ENCODE results near the gene KIRREL3. TPM values are rescaled to one million over a fixed set of nuclear protein-coding genes. Genes with fewer than 3 reads are reported as not detected.

The KIRREL3 gene
- total RNA-seq, 2 experiments from 2014 or later, result not detected

DNA sequence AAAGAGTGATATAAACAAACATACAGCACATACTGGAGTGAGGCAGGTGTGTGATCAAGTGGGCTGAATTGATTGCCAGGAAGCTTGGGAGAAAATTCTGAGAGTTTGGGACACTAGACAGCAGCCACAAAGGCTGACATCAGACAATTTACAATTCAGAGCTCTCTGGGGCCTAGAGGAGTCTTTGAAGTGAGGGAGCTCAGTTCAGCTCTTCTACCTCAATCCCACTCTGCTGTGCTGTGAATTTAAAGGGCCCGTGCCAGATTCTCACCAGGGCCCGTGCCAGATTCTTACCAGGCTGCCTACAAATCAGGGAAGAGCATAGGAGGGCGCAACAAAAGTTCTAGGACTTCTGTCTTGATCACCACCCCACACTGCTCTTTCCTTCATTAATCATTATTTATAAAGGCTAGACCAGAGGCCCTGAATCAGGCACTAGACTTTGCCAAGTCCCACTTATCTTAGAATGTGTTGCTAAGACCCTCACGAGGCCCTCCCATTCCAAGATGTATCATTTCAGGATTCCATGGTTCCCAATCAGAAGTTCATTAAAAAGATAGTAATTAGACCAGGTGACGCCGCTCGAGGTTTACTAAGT is 112.4 kb downstream of the KIRREL3 start:
- Mint-ChIP-seq H3K4me3 (no peak overlapping the region), H3K27me3 (peaks cover 23% of the 10 kb centered on the region), H3K9me3 (no peaks in the 10 kb centered on the region), H3K4me1 (ENCODE audit: low read depth) (no peaks in the 10 kb centered on the region), H3K36me3 (ENCODE audit: low read depth) (no peaks in the 10 kb centered on the region), H3K27ac (no peak overlapping the region)
- Histone ChIP-seq H3K9me3 (ENCODE audit: control insufficient read depth in 1 of 2, insufficient read depth in 1 of 2, low read length in 2 of 2) (no peaks in the 10 kb centered on the region), H3K4me1 (ENCODE audit: insufficient read depth, low read length) (no peaks in the 10 kb centered on the region), H3K27ac (ENCODE audit: low read depth in 1 of 2, low read length in 2 of 2) (no peak overlapping the region), H3K27me3 (ENCODE audit: control insufficient read depth in 1 of 2, insufficient read depth in 2 of 2, low read length in 2 of 2) (no peaks in the 10 kb centered on the region), H3K4me3 (ENCODE audit: low read length) (no peak overlapping the region), H3K36me3 (ENCODE audit: insufficient read depth, low read length) (no peaks in the 10 kb centered on the region)
- TF ChIP-seq, protein P1, sequence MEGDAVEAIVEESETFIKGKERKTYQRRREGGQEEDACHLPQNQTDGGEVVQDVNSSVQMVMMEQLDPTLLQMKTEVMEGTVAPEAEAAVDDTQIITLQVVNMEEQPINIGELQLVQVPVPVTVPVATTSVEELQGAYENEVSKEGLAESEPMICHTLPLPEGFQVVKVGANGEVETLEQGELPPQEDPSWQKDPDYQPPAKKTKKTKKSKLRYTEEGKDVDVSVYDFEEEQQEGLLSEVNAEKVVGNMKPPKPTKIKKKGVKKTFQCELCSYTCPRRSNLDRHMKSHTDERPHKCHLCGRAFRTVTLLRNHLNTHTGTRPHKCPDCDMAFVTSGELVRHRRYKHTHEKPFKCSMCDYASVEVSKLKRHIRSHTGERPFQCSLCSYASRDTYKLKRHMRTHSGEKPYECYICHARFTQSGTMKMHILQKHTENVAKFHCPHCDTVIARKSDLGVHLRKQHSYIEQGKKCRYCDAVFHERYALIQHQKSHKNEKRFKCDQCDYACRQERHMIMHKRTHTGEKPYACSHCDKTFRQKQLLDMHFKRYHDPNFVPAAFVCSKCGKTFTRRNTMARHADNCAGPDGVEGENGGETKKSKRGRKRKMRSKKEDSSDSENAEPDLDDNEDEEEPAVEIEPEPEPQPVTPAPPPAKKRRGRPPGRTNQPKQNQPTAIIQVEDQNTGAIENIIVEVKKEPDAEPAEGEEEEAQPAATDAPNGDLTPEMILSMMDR (IDR thresholded peaks at IDR 0.05), result no peak
- CTCF ChIA-PET, result no interaction called here
- POLR2A ChIA-PET, result no interaction called here
- intact Hi-C loops (cut with DNase I, micrococcal nuclease), result no loop called here
- no peak for DNase-seq
- no peak for ATAC-seq (ENCODE audit: poor library complexity)

DNA sequence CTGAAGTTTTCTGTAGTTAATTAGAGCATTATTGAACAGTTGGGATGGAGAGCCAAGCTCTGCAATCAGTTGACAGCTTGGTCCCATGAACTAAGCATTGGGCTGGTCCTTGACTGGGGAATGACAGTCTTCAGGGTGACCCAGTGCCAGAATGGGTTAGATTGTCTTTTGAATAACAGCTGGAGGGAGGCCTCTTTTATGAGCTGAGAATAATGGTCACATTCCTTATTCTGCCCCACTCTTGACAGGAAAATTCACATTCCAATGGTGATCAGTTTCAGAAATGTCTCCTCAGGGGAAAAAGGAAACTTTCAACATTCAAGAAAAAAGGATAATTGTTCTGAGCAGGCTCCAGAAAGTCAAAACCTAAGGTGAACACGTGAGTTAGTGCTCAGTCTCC is 113.9 kb downstream of the KIRREL3 start:
- no peak overlapping the region for H3K4me3 ChIP-seq (ENCODE audit: low read length)
- H3K4me1 ChIP-seq (ENCODE audit: insufficient read depth, low read length), result no peaks in the 10 kb centered on the region
- CTCF ChIA-PET, result no interaction called here
- no peak overlapping the region for H3K27ac ChIP-seq (ENCODE audit: low read depth in 1 of 2, low read length in 2 of 2)
- Mint-ChIP-seq H3K4me3 (no peak overlapping the region), H3K27me3 (peaks cover 19% of the 10 kb centered on the region), H3K4me1 (ENCODE audit: low read depth) (no peaks in the 10 kb centered on the region), H3K27ac (no peak overlapping the region), H3K36me3 (ENCODE audit: low read depth) (no peaks in the 10 kb centered on the region), H3K9me3 (no peaks in the 10 kb centered on the region)
- DNase-seq (no peak), ATAC-seq (ENCODE audit: poor library complexity) (no peak)
- POLR2A ChIA-PET, result no interaction called here
- intact Hi-C loops (cut with DNase I, micrococcal nuclease), result no loop called here
- no peaks in the 10 kb centered on the region for H3K27me3 ChIP-seq (ENCODE audit: control insufficient read depth in 1 of 2, insufficient read depth in 2 of 2, low read length in 2 of 2)
- H3K9me3 ChIP-seq (ENCODE audit: control insufficient read depth in 1 of 2, insufficient read depth in 1 of 2, low read length in 2 of 2), result no peaks in the 10 kb centered on the region
- H3K36me3 ChIP-seq (ENCODE audit: insufficient read depth, low read length), result no peaks in the 10 kb centered on the region
- TF ChIP-seq, protein P1 (IDR thresholded peaks at IDR 0.05), result no peak

DNA sequence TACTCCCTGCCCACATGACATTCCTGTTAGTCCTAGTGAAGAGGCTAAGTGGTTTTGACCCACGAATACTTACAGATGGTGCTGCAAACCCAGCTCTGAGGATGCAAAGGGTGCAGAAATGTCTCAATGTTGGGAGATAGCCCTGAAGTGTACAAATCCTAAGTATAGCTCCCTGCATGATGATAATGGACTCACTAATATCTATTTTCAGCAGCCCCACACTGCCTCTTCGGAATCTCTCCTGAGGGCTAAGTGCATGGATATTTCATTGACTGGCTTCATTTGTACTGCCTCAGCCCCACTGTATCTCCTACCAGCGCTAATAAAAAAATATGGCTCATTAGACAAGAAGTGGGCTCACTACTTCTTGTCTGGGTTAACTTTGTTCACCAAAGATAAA is 114.5 kb downstream of the KIRREL3 start:
- intact Hi-C loops (cut with DNase I, micrococcal nuclease), result no loop called here
- peaks cover 18% of the 10 kb centered on the region for H3K27me3 Mint-ChIP-seq
- Histone ChIP-seq H3K27me3 (ENCODE audit: control insufficient read depth in 1 of 2, insufficient read depth in 2 of 2, low read length in 2 of 2) (no peaks in the 10 kb centered on the region), H3K9me3 (ENCODE audit: control insufficient read depth in 1 of 2, insufficient read depth in 1 of 2, low read length in 2 of 2) (no peaks in the 10 kb centered on the region), H3K4me3 (ENCODE audit: low read length) (no peak overlapping the region), H3K36me3 (ENCODE audit: insufficient read depth, low read length) (no peaks in the 10 kb centered on the region), H3K4me1 (ENCODE audit: insufficient read depth, low read length) (no peaks in the 10 kb centered on the region), H3K27ac (ENCODE audit: low read depth in 1 of 2, low read length in 2 of 2) (no peak overlapping the region)
- H3K4me1 Mint-ChIP-seq (ENCODE audit: low read depth), result no peaks in the 10 kb centered on the region
- ATAC-seq (ENCODE audit: poor library complexity) (no peak), DNase-seq (no peak)
- H3K4me3 Mint-ChIP-seq, result no peak overlapping the region
- CTCF ChIA-PET, result no interaction called here
- TF ChIP-seq, protein P1 (IDR thresholded peaks at IDR 0.05), result no peak
- H3K9me3 Mint-ChIP-seq, result no peaks in the 10 kb centered on the region
- no peak overlapping the region for H3K27ac Mint-ChIP-seq
- H3K36me3 Mint-ChIP-seq (ENCODE audit: low read depth), result no peaks in the 10 kb centered on the region
- POLR2A ChIA-PET, result no interaction called here

Measured in CD4-positive, alpha-beta T cell (primary cell).